ENCODE measurements around the gene RAB3D.

The RAB3D gene

DNA sequence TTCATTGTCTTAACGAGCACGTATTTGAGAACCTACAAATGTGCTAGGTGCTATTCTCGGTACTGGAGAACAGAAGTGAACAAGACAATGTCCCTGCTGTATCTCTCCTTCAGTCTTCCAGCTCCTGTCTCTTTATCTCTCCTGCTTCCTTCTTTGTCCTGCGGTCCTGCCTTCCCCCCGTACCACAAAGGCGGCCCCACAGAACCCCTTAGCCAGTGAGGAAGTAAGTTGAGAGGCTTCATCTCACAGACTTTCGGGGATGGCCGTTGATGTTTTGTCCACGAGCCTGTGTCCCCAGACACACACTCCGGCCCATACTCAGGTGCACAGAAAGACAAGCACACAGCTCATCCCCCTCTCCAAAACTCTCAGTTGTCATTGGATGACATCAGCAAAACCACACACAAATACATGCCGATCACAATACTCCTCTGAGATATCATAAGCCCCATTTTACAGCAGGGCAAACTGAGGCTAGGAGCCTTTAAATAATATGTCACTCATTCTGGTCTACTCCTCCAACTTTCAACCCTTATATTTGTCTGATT lies 34.5 kb upstream of the RAB3D start:
- peak overlapping the region; percentile 93 for H3K27ac ChIP-seq
- TF ChIP-seq, protein P1, sequence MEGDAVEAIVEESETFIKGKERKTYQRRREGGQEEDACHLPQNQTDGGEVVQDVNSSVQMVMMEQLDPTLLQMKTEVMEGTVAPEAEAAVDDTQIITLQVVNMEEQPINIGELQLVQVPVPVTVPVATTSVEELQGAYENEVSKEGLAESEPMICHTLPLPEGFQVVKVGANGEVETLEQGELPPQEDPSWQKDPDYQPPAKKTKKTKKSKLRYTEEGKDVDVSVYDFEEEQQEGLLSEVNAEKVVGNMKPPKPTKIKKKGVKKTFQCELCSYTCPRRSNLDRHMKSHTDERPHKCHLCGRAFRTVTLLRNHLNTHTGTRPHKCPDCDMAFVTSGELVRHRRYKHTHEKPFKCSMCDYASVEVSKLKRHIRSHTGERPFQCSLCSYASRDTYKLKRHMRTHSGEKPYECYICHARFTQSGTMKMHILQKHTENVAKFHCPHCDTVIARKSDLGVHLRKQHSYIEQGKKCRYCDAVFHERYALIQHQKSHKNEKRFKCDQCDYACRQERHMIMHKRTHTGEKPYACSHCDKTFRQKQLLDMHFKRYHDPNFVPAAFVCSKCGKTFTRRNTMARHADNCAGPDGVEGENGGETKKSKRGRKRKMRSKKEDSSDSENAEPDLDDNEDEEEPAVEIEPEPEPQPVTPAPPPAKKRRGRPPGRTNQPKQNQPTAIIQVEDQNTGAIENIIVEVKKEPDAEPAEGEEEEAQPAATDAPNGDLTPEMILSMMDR (conservative IDR thresholded peaks at IDR 0.05), result no peak

DNA sequence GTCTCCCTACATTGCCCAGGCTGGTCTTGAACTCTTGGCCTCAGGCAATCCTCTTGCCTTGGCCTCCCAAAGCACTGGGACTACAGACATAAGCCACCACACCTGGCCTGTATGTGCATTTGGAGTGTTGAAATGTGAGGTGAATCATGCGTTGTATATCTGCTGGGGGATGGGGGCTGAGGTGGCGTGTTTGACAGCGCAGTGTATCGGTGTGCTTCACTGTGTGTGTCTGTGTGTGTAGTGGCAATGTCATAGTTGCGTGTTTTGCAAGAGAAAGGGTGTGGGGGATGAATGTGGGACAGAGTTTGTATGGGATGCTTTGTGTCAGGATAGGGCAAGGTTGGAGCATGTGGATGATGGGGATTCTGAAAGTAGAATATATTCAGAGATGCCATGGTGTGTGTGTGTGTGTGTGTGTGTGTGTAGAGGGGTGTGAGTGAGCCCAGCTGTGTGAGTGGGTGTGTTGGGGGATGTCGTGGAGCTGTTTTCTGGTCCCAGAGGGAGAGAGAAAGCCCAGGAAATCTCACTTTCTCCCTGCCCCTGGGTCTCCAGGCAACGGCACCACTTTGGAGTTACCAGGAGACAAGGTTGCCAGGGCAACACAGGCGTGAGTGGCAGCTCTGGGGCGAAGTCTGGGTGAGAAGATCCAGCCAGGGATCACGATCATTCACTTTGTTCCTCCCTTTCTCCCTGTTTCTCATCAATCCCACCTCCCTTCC lies 33.9 kb upstream of the RAB3D start:
- peak overlapping the region; percentile 93 for H3K27ac ChIP-seq
- TF ChIP-seq, protein P1 (conservative IDR thresholded peaks at IDR 0.05), result no peak

- H3K27ac ChIP-seq, result no peak overlapping the region
- TF ChIP-seq, protein P1 (conservative IDR thresholded peaks at IDR 0.05), result no peak
These were observed 31.3 kb upstream of the RAB3D start for GRCh38 chr19:11370744-11371143.

DNA sequence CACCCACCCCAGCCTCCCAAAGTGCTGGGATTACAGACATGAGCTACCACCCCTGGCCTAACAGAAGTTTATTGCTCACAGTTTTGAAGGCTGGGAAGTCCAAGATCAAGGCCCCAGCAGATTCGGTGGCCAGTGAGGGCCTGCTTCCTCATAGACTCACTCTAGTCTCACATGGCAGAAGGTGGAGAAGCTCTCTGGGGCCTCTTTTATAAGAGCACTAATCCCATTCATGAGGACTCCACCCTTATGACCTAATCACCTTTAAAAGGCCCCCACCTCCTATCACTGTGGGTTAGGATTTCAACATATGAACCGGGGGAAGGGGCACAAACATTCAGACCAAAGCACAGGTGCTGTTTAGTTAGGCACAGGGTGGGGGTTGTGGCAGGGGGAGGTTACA lies 28.1 kb upstream of the RAB3D start:
- TF ChIP-seq, protein P1 (conservative IDR thresholded peaks at IDR 0.05), result no peak
- H3K27ac ChIP-seq, result no peak overlapping the region

DNA sequence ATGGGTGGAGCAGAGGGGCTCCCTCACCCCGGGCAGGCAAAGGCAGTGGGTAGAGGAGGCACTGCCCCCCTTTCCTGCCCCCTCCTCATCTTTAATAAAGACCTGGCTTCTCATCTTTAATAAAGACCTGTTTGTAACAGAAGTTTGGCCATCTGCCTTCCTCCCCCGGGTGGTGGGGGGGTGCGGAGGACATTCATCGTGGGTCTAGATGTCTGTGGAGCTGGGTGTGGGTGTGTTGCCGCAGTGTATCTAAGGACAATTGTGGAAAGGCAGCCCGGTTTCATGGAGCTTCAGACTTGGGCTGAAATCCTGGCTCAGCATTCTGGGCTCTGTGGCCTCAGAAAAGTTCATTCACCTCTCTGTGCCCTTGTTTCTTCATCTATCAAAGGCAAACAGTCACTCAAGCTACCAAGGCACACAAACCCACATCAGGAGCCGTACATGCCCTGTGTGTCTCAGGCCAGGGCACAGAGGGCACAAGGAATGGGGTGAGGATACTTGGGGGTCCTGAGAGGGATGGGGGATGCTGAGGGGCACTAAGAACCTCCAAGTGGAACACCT lies 26.2 kb upstream of the RAB3D start:
- H3K27ac ChIP-seq, result no peak overlapping the region
- TF ChIP-seq, protein P1 (conservative IDR thresholded peaks at IDR 0.05), result no peak

DNA sequence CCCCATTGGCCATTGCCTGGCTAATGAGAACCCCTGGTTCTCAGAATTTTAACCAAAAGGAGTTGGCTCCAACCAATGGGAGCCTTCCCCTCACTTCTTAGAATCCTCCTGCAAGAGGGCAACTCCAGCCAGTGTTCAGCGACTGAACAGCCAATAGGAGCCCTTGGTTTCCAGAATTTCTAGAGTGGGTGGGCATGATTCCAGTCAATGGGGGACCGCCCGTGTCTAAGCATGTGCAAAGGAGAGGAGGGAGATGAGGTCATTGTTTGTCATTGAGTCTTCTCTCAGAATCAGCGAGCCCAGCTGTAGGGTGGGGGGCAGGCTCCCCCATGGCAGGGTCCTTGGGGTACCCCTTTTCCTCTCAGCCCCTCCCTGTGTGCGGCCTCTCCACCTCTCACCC lies 25.5 kb upstream of the RAB3D start:
- H3K27ac ChIP-seq, result no peak overlapping the region
- TF ChIP-seq, protein P1 (conservative IDR thresholded peaks at IDR 0.05), result no peak

- TF ChIP-seq, protein P1 (conservative IDR thresholded peaks at IDR 0.05), result no peak
- H3K27ac ChIP-seq, result no peak overlapping the region
These were observed 24.9 kb upstream of the RAB3D start for GRCh38 chr19:11364296-11364904.
